22Rv1 (cell line): ENCODE data around the gene EIF2A.
"Not testable (repeated sequence)": the region's sequence is repeated elsewhere in the genome, so short reads cannot be mapped to it uniquely, and the experiment has no call there.

Experiments used
- H3K27ac ChIP-seq: fragments of 450-650 bp; 2 replicates; pipeline ENCODE4 v1.5.1; 2017
- CTCF ChIP-seq: fragments of 450-650 bp; IDR thresholded peaks from 2 replicates; pipeline ENCODE4 v1.5.1; 2017; ENCODE audit warnings: mild to moderate bottlenecking
- ZFX ChIP-seq: fragments of 450-650 bp; IDR thresholded peaks from 2 replicates; pipeline ENCODE4 v1.6.1; 2017; ENCODE audit warnings: antibody characterized with exemption, borderline replicate concordance

EIF2A gene

DNA sequence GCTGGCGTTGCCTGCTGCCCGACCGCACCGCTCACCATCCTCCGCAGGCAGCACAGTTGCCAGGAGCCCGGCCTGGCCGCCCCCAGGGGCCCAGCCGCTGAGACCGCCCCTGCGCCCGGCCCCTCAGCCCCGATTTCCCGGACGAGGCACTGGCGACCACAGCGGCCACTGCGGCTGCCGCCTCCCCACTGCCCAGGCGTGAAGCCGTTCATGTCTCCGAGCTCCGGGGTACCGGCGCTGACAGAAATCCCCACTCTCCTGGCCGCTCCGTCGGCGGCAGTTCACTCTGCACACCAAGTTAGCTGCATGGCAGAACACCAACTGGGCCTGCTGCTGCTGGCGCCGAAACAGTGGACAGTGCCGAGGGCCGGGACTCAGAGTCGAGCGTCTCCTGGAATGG lies 65.1 kb downstream of the EIF2A start:
- no peak for TF ChIP-seq CTCF
- TF ChIP-seq ZFX = no peak
- H3K27ac ChIP-seq = no peak overlapping the region

- TF ChIP-seq CTCF (no peak), ZFX (no peak)
- H3K27ac ChIP-seq = no peak overlapping the region
These were observed 65.9 kb downstream of the EIF2A start for GRCh38 chr3:150612494-150612893.

GRCh38 chr3:150613034-150613433 lies 66.4 kb downstream of the EIF2A start:
- H3K27ac ChIP-seq = no peak overlapping the region
- TF ChIP-seq CTCF (no peak), ZFX (no peak)

GRCh38 chr3:150613709-150614480 lies 67.3 kb downstream of the EIF2A start:
- H3K27ac ChIP-seq = no peak overlapping the region
- TF ChIP-seq ZFX = no peak
- no peak for TF ChIP-seq CTCF

DNA sequence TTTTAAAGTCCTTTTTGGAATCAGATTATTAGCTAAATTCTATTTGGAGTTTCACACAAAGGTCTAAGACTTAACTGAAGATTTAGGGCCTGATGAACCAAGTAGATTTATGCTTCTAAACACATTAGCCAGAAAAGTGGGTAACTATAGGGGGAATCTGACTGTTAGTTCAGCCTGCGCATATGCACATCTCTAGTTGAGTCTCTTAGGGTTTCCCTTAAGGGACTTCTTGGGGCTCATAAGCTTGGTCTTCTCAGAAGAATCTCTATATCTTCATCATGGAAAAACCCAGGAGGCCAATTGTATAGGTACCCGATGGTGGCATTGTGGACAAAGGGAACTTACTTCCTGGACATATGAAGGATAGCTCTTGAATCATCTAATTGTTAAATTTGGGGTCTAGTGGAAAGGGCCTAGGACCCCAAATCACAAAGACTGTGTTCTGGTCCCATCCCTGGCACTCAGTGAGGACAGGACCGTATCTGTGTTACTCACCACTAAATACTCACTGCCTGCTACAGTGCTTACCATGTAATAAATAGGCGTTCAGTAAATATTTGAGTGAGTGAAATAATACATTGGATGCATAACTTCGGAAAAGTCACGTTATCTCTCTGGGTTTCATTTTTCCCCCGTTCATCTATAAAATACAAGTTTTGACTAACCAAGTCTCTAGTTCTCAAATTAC lies 73.6 kb downstream of the EIF2A start:
- TF ChIP-seq CTCF = no peak
- TF ChIP-seq ZFX = no peak
- no peak overlapping the region for H3K27ac ChIP-seq

DNA sequence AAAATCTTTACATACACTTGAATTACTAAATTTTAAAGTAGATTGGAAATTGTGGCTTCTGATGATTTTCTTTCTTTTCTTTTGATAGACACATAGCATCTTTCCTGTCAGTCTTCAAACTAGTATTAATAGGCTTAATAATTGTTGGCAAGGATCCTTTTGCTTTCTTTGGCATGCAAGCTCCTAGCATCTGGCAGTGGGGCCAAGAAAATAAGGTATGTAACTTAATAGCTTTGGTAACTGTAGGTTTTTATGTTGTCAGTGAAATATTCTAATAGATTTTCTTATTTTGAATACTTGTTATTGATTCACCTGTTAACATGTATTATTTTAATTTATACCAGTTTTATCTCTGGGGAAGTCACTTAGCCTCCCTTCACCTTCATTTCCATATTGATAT lies 76.4 kb downstream of the EIF2A start:
- H3K27ac ChIP-seq = not testable (repeated sequence)

DNA sequence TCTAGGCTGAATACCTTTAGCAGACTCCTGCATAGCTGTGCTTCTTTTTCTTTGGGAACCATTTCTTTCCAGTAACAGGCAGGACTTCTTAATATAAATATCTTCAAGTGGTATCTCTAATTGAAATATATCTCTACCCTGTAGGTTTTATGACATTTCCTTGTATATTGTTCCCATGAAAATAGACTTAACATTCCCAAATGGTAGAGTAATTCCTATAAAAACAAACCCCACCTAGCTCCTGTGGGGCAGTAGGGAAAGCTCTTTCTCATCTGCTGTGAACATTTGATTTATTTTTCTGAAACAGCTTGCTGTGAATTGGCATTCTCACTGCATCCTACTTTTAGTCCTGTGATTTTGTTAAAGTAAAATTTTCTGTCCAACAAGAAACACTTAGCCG lies 77.4 kb downstream of the EIF2A start:
- no peak for TF ChIP-seq ZFX
- TF ChIP-seq CTCF = no peak
- no peak overlapping the region; the same call in 1 of the 2 replicates for H3K27ac ChIP-seq
